Activated naive CD4-positive, alpha-beta T cell treated with Interleukin-2 at 50 U/mL for 16 hours (primary cell): ENCODE results near the gene KRTAP19-6.
"Not testable (repeated sequence)": the region's sequence is repeated elsewhere in the genome, so short reads cannot be mapped to it uniquely, and the experiment has no call there.

Experiments
- DNase-seq: peaks from one replicate; pipeline ENCODE4 v3.0.0-alpha.2; 2020

The KRTAP19-6 gene

GRCh38 chr21:30541764-30542163 lies at the start of gene KRTAP19-6:
Gene KRTAP19-6, minus strand, starts transcription at chr21:30541864. Its CDS starts 31 bp downstream, at chr21:30541833.
- no peak for DNase-seq

GRCh38 chr21:30590297-30590696 lies 48.6 kb upstream of the KRTAP19-6 start, which contains the start of gene KRTAP22-2:
Gene KRTAP22-2, minus strand, starts transcription at chr21:30590397.
- no peak for DNase-seq

GRCh38 chr21:30582870-30583269 lies 41.2 kb upstream of the KRTAP19-6 start:
- no peak for DNase-seq

GRCh38 chr21:30580132-30580531 lies 38.5 kb upstream of the KRTAP19-6 start:
- no peak for DNase-seq

GRCh38 chr21:30579346-30579745 lies 37.7 kb upstream of the KRTAP19-6 start:
- no peak for DNase-seq

- no peak for DNase-seq
Measured at GRCh38 chr21:30577766-30578165, 36.1 kb upstream of the KRTAP19-6 start.

- DNase-seq = no peak
Measured at GRCh38 chr21:30567617-30568016, 26.0 kb upstream of the KRTAP19-6 start.

GRCh38 chr21:30563630-30564029 lies 22.0 kb upstream of the KRTAP19-6 start:
- DNase-seq = no peak

- DNase-seq = no peak
Measured at GRCh38 chr21:30563072-30563471, 21.4 kb upstream of the KRTAP19-6 start.

- DNase-seq = no peak
Measured at GRCh38 chr21:30561957-30562356, 20.3 kb upstream of the KRTAP19-6 start.

GRCh38 chr21:30561264-30561895 lies 19.7 kb upstream of the KRTAP19-6 start, which contains the start of gene KRTAP19-7:
Gene KRTAP19-7, minus strand, starts transcription at chr21:30561314. Its CDS starts 25 bp downstream, at chr21:30561289.
- no peak for DNase-seq

- DNase-seq = no peak
Measured at GRCh38 chr21:30555095-30555494, 13.4 kb upstream of the KRTAP19-6 start.

- DNase-seq = no peak
Measured at GRCh38 chr21:30552782-30553181, 11.1 kb upstream of the KRTAP19-6 start.

- no peak for DNase-seq
Measured at GRCh38 chr21:30518876-30519275, 22.8 kb downstream of the KRTAP19-6 start.

GRCh38 chr21:30515681-30516080 lies 26.0 kb downstream of the KRTAP19-6 start:
- no peak for DNase-seq

GRCh38 chr21:30505621-30506205 lies 36.0 kb downstream of the KRTAP19-6 start:
- not testable (repeated sequence) for DNase-seq

GRCh38 chr21:30502041-30502440 lies 39.6 kb downstream of the KRTAP19-6 start, which contains the start of gene KRTAP19-5:
Gene KRTAP19-5, minus strand, starts transcription at chr21:30502141. Its CDS starts 51 bp downstream, at chr21:30502090.
- DNase-seq = no peak

GRCh38 chr21:30497065-30497464 lies 44.6 kb downstream of the KRTAP19-6 start, which contains the start of gene KRTAP19-4:
Gene KRTAP19-4, minus strand, starts transcription at chr21:30497165. Its CDS starts 55 bp downstream, at chr21:30497110.
- no peak for DNase-seq

GRCh38 chr21:30491963-30492428 lies 49.7 kb downstream of the KRTAP19-6 start, which contains the start of gene KRTAP19-3:
Gene KRTAP19-3, minus strand, starts transcription at chr21:30492013. Its CDS starts 56 bp downstream, at chr21:30491957.
- no peak for DNase-seq
